IMR-90 (cell line): ENCODE results near the gene SARS1. TPM values are rescaled to one million over a fixed set of nuclear protein-coding genes. Genes with fewer than 3 reads are reported as not detected.
A peak's percentile ranks its signal among the peaks of the same experiment; 100 is the strongest.

Experiments
- CEBPB ChIP-seq: IDR thresholded peaks from 2 replicates; pipeline ENCODE4 v1.6.1; 2012; ENCODE audit warnings: low read depth, low read length, improper control_type of control experiment
- polyA plus RNA-seq, 3 experiments: library from polyadenylated mRNA; depleted of rRNA; stranded (reverse); fragments of >200 nt; gene quantifications; 2 replicates each; pipeline ENCODE4 v1.2.3, GENCODE V29; 2012; ENCODE audit warnings: low replicate concordance in 1 of 3
- total RNA-seq: library from RNA; depleted of rRNA; stranded (reverse); fragments of >200 nt; gene quantifications from 2 replicates; pipeline ENCODE4 v1.2.3, GENCODE V29; 2012
- TF ChIP-seq, protein P1 (sequence below): fragments of 150-350 bp; IDR thresholded peaks from 2 replicates; pipeline ENCODE4 v1.6.1; 2017; ENCODE audit warnings: mild to moderate bottlenecking, antibody characterized with exemption, low read length, low read depth

Gene SARS1
- total and polyA plus RNA-seq, 2 of the 4 experiments (the other 2 are of a cell fraction), result 231 to 348 TPM

DNA sequence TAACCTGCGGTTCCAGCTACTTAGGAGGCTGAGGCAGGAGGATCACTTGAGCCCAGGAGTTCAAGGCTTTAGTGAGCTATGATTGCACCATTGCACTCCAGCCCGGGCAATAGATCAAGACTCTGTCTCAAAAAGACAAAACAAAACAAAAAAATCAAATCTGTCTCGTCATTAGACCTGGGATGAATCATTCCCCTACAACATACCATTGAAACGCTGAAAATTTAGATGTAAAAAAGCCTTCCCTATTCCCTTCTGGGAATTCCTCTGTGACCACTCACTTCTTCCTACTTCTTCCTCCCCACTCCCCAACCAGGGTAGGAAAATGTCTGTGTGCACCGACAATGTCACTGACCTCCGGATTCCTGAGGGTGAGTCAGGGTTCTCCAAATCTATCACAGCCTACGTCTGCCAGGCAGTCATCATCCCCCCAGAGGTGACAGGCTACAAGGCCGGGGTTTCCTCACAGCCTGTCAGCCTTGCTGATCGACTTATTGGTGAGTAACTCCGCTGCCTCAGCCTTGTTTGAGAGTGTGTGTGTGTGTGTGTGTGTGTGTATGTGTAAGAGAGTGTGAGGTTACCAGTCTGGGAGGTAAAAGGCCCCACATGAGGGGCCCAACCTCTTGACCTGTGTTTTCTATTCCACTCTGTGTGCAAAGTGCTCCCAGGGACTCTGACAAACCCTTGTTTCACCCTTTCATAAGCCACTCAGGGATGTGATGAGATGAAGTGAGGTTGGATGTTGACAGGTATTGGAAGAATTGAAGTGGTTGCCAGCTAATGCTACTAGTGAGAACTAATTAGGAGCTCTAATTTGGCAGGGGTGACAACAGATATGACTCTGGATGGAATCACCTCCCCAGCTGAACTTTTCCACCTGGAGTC lies 16.3 kb upstream of the SARS1 start (continued):
- TF ChIP-seq, protein P1, sequence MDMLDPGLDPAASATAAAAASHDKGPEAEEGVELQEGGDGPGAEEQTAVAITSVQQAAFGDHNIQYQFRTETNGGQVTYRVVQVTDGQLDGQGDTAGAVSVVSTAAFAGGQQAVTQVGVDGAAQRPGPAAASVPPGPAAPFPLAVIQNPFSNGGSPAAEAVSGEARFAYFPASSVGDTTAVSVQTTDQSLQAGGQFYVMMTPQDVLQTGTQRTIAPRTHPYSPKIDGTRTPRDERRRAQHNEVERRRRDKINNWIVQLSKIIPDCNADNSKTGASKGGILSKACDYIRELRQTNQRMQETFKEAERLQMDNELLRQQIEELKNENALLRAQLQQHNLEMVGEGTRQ, result no peak; the same call in 1 of the 2 replicates
- TF ChIP-seq CEBPB, result peak; percentile 86
